SK-N-SH (cell line): Measurements from ENCODE around the gene CCNY. TPM values are rescaled to one million over a fixed set of nuclear protein-coding genes. Genes with fewer than 3 reads are reported as not detected.

ENCODE experiments used
- CTCF ChIA-PET: fragments of 300-600, 350-600 bp; formaldehyde crosslinking; extraction: SDS; loops from one replicate; lab custom pipeline; 2021; lab: Yijun Ruan, JAX
- POLR2A ChIA-PET: fragments of 350-600 bp; sonication (Branson Sonifier 250); formaldehyde crosslinking; extraction: SDS; loops from one replicate; lab custom pipeline; 2020; ENCODE audit warnings: antibody characterized with exemption, inconsistent platforms; lab: Yijun Ruan, JAX
- DNase-seq: peaks from one replicate; pipeline ENCODE4 v3.0.0; 2012
- H2AFZ ChIP-seq: fragments of 200-600 bp; sonication (generic); 2 replicates; pipeline ENCODE4 v1.8.1; 2016; ENCODE audit warnings: antibody characterized with exemption, mild to moderate bottlenecking, low read depth
- H3F3A ChIP-seq: fragments of 200-600 bp; sonication (generic); replicated peaks from 2 replicates; pipeline ENCODE3; 2016; ENCODE audit warnings: antibody characterized with exemption, mild to moderate bottlenecking; ENCODE audit not compliant: insufficient read depth
- H3K27ac ChIP-seq, 2 experiments: fragments of 200-500 bp in 1 of 2; fragments of 200-600 bp in 1 of 2; sonication (Bioruptor generic) in 1 of 2; sonication (generic), shearing (Covaris generic) in 1 of 2; 2 replicates each; pipeline versions ENCODE4 v1.5.1 to v1.6.1; 2014 to 2016; ENCODE audit warnings: low read depth in 2 of 2, inconsistent platforms in 1 of 2, low read length in 1 of 2, mild to moderate bottlenecking in 1 of 2, mixed read lengths in 1 of 2
- H3K27me3 ChIP-seq: fragments of 200-600 bp; sonication (generic), shearing (Covaris generic); 2 replicates; pipeline ENCODE4 v1.6.1; 2016; ENCODE audit warnings: mixed run types; ENCODE audit not compliant: insufficient read depth
- H3K36me3 ChIP-seq, 2 experiments: fragments of 200-500 bp in 1 of 2; fragments of 200-600 bp in 1 of 2; sonication (Bioruptor generic) in 1 of 2; sonication (generic) in 1 of 2; replicated peaks in 1 of 2; 2 replicates each; pipeline versions ENCODE3 to v1.5.1; 2014 to 2016; ENCODE audit warnings: low read length in 1 of 2, mild to moderate bottlenecking in 1 of 2; ENCODE audit not compliant: insufficient read depth in 2 of 2, control insufficient read depth in 1 of 2
- H3K4me1 ChIP-seq, 2 experiments: fragments of 200-500 bp in 1 of 2; fragments of 200-600 bp in 1 of 2; sonication (Bioruptor generic) in 1 of 2; sonication (generic), shearing (Covaris generic) in 1 of 2; 2 replicates each; pipeline versions ENCODE4 v1.5.1 to v1.6.1; 2014 to 2016; ENCODE audit warnings: low read depth in 1 of 2, low read length in 1 of 2, mixed run types in 1 of 2; ENCODE audit not compliant: insufficient read depth in 2 of 2, control insufficient read depth in 1 of 2
- H3K4me2 ChIP-seq: fragments of 200-600 bp; sonication (generic), shearing (Covaris generic); 2 replicates; pipeline ENCODE4 v1.6.1; 2017; ENCODE audit warnings: mixed run types
- H3K4me3 ChIP-seq, 2 experiments: fragments of 200-500 bp in 1 of 2; fragments of 200-600 bp in 1 of 2; sonication (Bioruptor generic) in 1 of 2; sonication (generic), shearing (Covaris generic) in 1 of 2; 2 replicates each; pipeline versions ENCODE4 v1.5.1 to v1.8.1; 2014 to 2016; ENCODE audit warnings: low read depth in 2 of 2, inconsistent platforms in 1 of 2, low read length in 1 of 2, mild to moderate bottlenecking in 1 of 2, mixed read lengths in 1 of 2, moderate library complexity in 1 of 2
- H3K79me2 ChIP-seq: fragments of 200-600 bp; sonication (generic); 2 replicates; pipeline ENCODE4 v1.8.1; 2017; ENCODE audit warnings: mild to moderate bottlenecking; ENCODE audit not compliant: insufficient read depth
- H3K9ac ChIP-seq: fragments of 200-600 bp; sonication (generic); 2 replicates; pipeline ENCODE4 v1.6.1; 2017; ENCODE audit warnings: mixed run types
- H3K9me2 ChIP-seq: fragments of 200-600 bp; sonication (generic); 2 replicates; pipeline ENCODE4 v1.6.1; 2017; ENCODE audit warnings: mixed run types
- H3K9me3 ChIP-seq: fragments of 200-600 bp; sonication (generic); 2 replicates; pipeline ENCODE4 v1.6.1; 2017; ENCODE audit warnings: mixed run types, mild to moderate bottlenecking, moderate library complexity
- H4K20me1 ChIP-seq: fragments of 200-600 bp; sonication (generic); 2 replicates; pipeline ENCODE4 v1.6.1; 2017; ENCODE audit warnings: mild to moderate bottlenecking, mixed run types; ENCODE audit not compliant: insufficient read depth
- EP300 ChIP-seq, 2 experiments: IDR thresholded peaks; 2 replicates each; pipeline versions ENCODE4 v1.4.0 to v1.6.1; 2012; ENCODE audit warnings: borderline replicate concordance in 1 of 2, low read depth in 1 of 2, low read length in 1 of 2
- FOXJ3 ChIP-seq: sonication (generic); formaldehyde crosslinking; IDR thresholded peaks from 2 replicates; pipeline ENCODE4 v1.5.1; 2020; ENCODE audit warnings: mild to moderate bottlenecking, missing genetic modification reagents
- FOXM1 ChIP-seq: IDR thresholded peaks from 2 replicates; pipeline ENCODE4 v1.4.0; 2012; ENCODE audit warnings: low read depth, mild to moderate bottlenecking
- GATA2 ChIP-seq: sonication (generic); formaldehyde crosslinking; IDR thresholded peaks from 2 replicates; pipeline ENCODE4 v1.5.0; 2020; ENCODE audit warnings: mild to moderate bottlenecking, missing genetic modification reagents
- MAX ChIP-seq: IDR thresholded peaks from 2 replicates; pipeline ENCODE4 v1.4.0; 2012; ENCODE audit warnings: low read depth
- MXI1 ChIP-seq: IDR thresholded peaks from 2 replicates; pipeline ENCODE4 v1.6.1; 2012; ENCODE audit warnings: mild to moderate bottlenecking, low read depth, low read length, improper control_type of control experiment
- NRF1 ChIP-seq: IDR thresholded peaks from 2 replicates; pipeline ENCODE4 v1.6.1; 2012; ENCODE audit warnings: low read depth, mild to moderate bottlenecking, low read length
- RAD21 ChIP-seq: IDR thresholded peaks from 2 replicates; pipeline ENCODE4 v1.6.1; 2012; ENCODE audit warnings: mild to moderate bottlenecking, low read length
- RCOR1 ChIP-seq: fragments of 150-350 bp; IDR thresholded peaks from 2 replicates; pipeline ENCODE4 v1.6.1; 2017; ENCODE audit warnings: antibody characterized with exemption, low read length
- SIN3A ChIP-seq: IDR thresholded peaks from 2 replicates; pipeline ENCODE4 v1.6.1; 2012; ENCODE audit warnings: low read depth, mild to moderate bottlenecking, low read length, moderate library complexity, borderline replicate concordance
- YY1 ChIP-seq: IDR thresholded peaks from 2 replicates; pipeline ENCODE4 v1.4.0; 2012; ENCODE audit warnings: low read depth, mild to moderate bottlenecking
- WGBS: methylation state at CpG from one replicate; pipeline ENCODE4 v1.1.6; 2017; ENCODE audit warnings: low lambda C conversion rate; 5-methylcytosine and 5-hydroxymethylcytosine counted together
- polyA plus RNA-seq, 3 experiments: library from polyadenylated mRNA; depleted of rRNA; stranded (reverse); fragments of >200 nt; gene quantifications; 2 replicates each; pipeline ENCODE4 v1.2.3, GENCODE V29; 2012
- TF ChIP-seq, protein P1 (sequence below): IDR thresholded peaks from 2 replicates; pipeline ENCODE4; 2012

Gene CCNY
- polyA plus RNA-seq, 1 of the 3 experiments (the other 2 are of a cell fraction), result 29.4 TPM

GRCh38 chr10:35355971-35356724 lies 19.8 kb downstream of the CCNY start:
- CTCF ChIA-PET, result interaction anchor here (1.1 to 1.2 kb wide), 2 partner anchors 13 to 18 kb away, joined by 3 to 4 read pairs; no protein-coding TSS in a partner anchor
- H4K20me1 ChIP-seq, result peaks cover 91% of the 10 kb centered on the region
- DNase-seq, result no peak

GRCh38 chr10:35356725-35357092 lies 20.4 kb downstream of the CCNY start:
- CTCF ChIA-PET, result interaction anchor here (1.2 kb wide), 1 partner anchor 13 kb away, joined by 4 read pairs; no protein-coding TSS in a partner anchor
- no peak overlapping the region for H3K27ac ChIP-seq
- no peak overlapping the region for H3K9ac ChIP-seq

More at GRCh38 chr10:35355971-35356724, 19.8 kb downstream of the CCNY start:
- Histone ChIP-seq H3K9ac (no peak overlapping the region), H3K79me2 (peaks cover 94% of the 10 kb centered on the region), H3K27me3 (no peaks in the 10 kb centered on the region), H3K4me2 (no peak overlapping the region), H3K27ac (no peak overlapping the region), H3K9me2 (no peaks in the 10 kb centered on the region), H3K4me1 (peaks cover 6 to 11% of the 10 kb centered on the region in 2 experiments; a peak in 3 of 4 replicates), H3K36me3 (no peaks in the 10 kb centered on the region), H2AFZ (no peak overlapping the region), H3K4me3 (no peak overlapping the region), H3F3A (no peaks in the 10 kb centered on the region), H3K9me3 (no peaks in the 10 kb centered on the region)
- WGBS, result 92% methylated on average over 9 of the region's 9 CpGs
- POLR2A ChIA-PET, result no interaction called here
- TF ChIP-seq FOXJ3 (CRISPR knock-in tag), result no peak
- TF ChIP-seq SIN3A, result no peak

GRCh38 chr10:35359056-35359455 lies 22.7 kb downstream of the CCNY start:
- Histone ChIP-seq H3K9ac (no peak overlapping the region), H3K27me3 (no peaks in the 10 kb centered on the region), H3K4me3 (no peak overlapping the region), H3K9me2 (no peaks in the 10 kb centered on the region), H3K4me1 (peaks cover 6 to 11% of the 10 kb centered on the region in 2 experiments; a peak in 2 of 4 replicates), H3K79me2 (peaks cover 93% of the 10 kb centered on the region), H2AFZ (no peak overlapping the region), H3K36me3 (peaks cover 0 to 4% of the 10 kb centered on the region in 2 experiments), H3F3A (no peaks in the 10 kb centered on the region), H3K27ac (peak overlapping the region in 1 of 2 experiments; percentile 14; a peak in 1 of 4 replicates), H3K4me2 (no peak overlapping the region), H3K9me3 (no peaks in the 10 kb centered on the region), H4K20me1 (peaks cover 86% of the 10 kb centered on the region)
- POLR2A ChIA-PET, result no interaction called here
- WGBS, result 67% methylated on average over 2 of the region's 2 CpGs
- CTCF ChIA-PET, result interaction anchor here (0.6 to 0.8 kb wide), 2 partner anchors 8 to 10 kb away, joined by 3 to 4 read pairs; no protein-coding TSS in a partner anchor
- TF ChIP-seq MXI1 (0 out of 2 replicates have a peak, but pooled peaks have one; percentile 27), GATA2 (CRISPR knock-in tag) (0 out of 2 replicates have a peak, but pooled peaks have one; percentile 6), FOXJ3 (CRISPR knock-in tag) (peak; percentile 73; the same call in 1 of the 2 replicates), EP300 (IDR thresholded peaks at IDR 0.05; ENCODE audit: borderline replicate concordance in 1 of 2, low read depth in 1 of 2, low read length in 1 of 2) (peak in 1 of 2 experiments; percentile 45; a peak in 1 of 4 replicates)
- TF ChIP-seq, protein P1, sequence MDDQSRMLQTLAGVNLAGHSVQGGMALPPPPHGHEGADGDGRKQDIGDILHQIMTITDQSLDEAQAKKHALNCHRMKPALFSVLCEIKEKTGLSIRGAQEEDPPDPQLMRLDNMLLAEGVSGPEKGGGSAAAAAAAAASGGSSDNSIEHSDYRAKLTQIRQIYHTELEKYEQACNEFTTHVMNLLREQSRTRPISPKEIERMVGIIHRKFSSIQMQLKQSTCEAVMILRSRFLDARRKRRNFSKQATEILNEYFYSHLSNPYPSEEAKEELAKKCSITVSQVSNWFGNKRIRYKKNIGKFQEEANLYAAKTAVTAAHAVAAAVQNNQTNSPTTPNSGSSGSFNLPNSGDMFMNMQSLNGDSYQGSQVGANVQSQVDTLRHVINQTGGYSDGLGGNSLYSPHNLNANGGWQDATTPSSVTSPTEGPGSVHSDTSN, result no peak
- peak; percentile 76 for DNase-seq

More at GRCh38 chr10:35356725-35357092, 20.4 kb downstream of the CCNY start:
- Histone ChIP-seq H3K4me2 (no peak overlapping the region), H3F3A (no peaks in the 10 kb centered on the region), H3K9me3 (no peaks in the 10 kb centered on the region), H3K4me1 (peaks cover 6 to 11% of the 10 kb centered on the region in 2 experiments; a peak in 2 of 4 replicates), H2AFZ (no peak overlapping the region), H3K9me2 (no peaks in the 10 kb centered on the region), H3K36me3 (peaks cover 0 to 4% of the 10 kb centered on the region in 2 experiments), H3K4me3 (no peak overlapping the region), H3K79me2 (peaks cover 94% of the 10 kb centered on the region), H3K27me3 (no peaks in the 10 kb centered on the region), H4K20me1 (peaks cover 91% of the 10 kb centered on the region)
- TF ChIP-seq RAD21 (no peak), FOXM1 (no peak), MXI1 (no peak), YY1 (no peak), RCOR1 (no peak), MAX (no peak), NRF1 (no peak)
- TF ChIP-seq, protein P1, result no peak
- no peak for DNase-seq
- POLR2A ChIA-PET, result no interaction called here
- 51% methylated on average over 2 of the region's 2 CpGs for WGBS
